ENCODE measurements around the gene RPS21.

RPS21 gene

GRCh38 chr20:62394248-62395245, 7.6 kb downstream of the RPS21 start:
- H3K4me2 ChIP-seq (ENCODE audit: low read length): no peak overlapping the region
- peaks cover 2% of the 10 kb centered on the region for H3K79me2 ChIP-seq (ENCODE audit: control insufficient read depth, low read length)
- no peaks in the 10 kb centered on the region; the same call in 1 of the 2 replicates for H3K9me3 ChIP-seq (ENCODE audit: control insufficient read depth, insufficient read depth, low read length)
- H3F3A ChIP-seq (ENCODE audit: control insufficient read depth, insufficient read depth): peaks cover 12% of the 10 kb centered on the region
- no peak overlapping the region for H3K27ac ChIP-seq (ENCODE audit: low read depth, low read length)
- no peak for TF ChIP-seq CTCF (IDR thresholded peaks at IDR 0.05; ENCODE audit: low read depth, low read length, poor library complexity, severe bottlenecking)
- H4K20me1 ChIP-seq (ENCODE audit: control insufficient read depth, insufficient read depth, low read depth, low read length): no peaks in the 10 kb centered on the region
- H3K4me1 ChIP-seq (ENCODE audit: control insufficient read depth, low read length): no peaks in the 10 kb centered on the region
- peaks cover 23% of the 10 kb centered on the region for H3K36me3 ChIP-seq (ENCODE audit: control insufficient read depth, low read length)
- H3K4me3 ChIP-seq (ENCODE audit: low read length): no peak overlapping the region
- H3K27me3 ChIP-seq (ENCODE audit: control insufficient read depth, low read length): no peaks in the 10 kb centered on the region
- no peaks in the 10 kb centered on the region for H3K9me2 ChIP-seq (replicated peaks; ENCODE audit: control insufficient read depth, low read length)

GRCh38 chr20:62395311-62396242, 8.7 kb downstream of the RPS21 start:
- Histone ChIP-seq H3F3A (ENCODE audit: control insufficient read depth, insufficient read depth) (peaks cover 1% of the 10 kb centered on the region), H3K9me2 (replicated peaks; ENCODE audit: control insufficient read depth, low read length) (no peaks in the 10 kb centered on the region), H3K27ac (ENCODE audit: low read depth, low read length) (no peak overlapping the region), H3K36me3 (ENCODE audit: control insufficient read depth, low read length) (peaks cover 21% of the 10 kb centered on the region), H3K9me3 (ENCODE audit: control insufficient read depth, insufficient read depth, low read length) (no peaks in the 10 kb centered on the region; the same call in 1 of the 2 replicates), H4K20me1 (ENCODE audit: control insufficient read depth, insufficient read depth, low read depth, low read length) (no peaks in the 10 kb centered on the region), H3K4me3 (ENCODE audit: low read length) (no peak overlapping the region), H3K27me3 (ENCODE audit: control insufficient read depth, low read length) (no peaks in the 10 kb centered on the region), H3K4me2 (ENCODE audit: low read length) (no peak overlapping the region), H3K79me2 (ENCODE audit: control insufficient read depth, low read length) (no peaks in the 10 kb centered on the region), H3K4me1 (ENCODE audit: control insufficient read depth, low read length) (no peaks in the 10 kb centered on the region)
- TF ChIP-seq CTCF (IDR thresholded peaks at IDR 0.05; ENCODE audit: low read depth, low read length, poor library complexity, severe bottlenecking): no peak
- no peak for TF ChIP-seq EZH2phosphoT487 (IDR thresholded peaks at IDR 0.05; ENCODE audit: borderline replicate concordance, low read length)

- H4K20me1 ChIP-seq (ENCODE audit: control insufficient read depth, insufficient read depth, low read depth, low read length): no peaks in the 10 kb centered on the region
- TF ChIP-seq EZH2phosphoT487 (IDR thresholded peaks at IDR 0.05; ENCODE audit: borderline replicate concordance, low read length) (no peak), CTCF (IDR thresholded peaks at IDR 0.05; ENCODE audit: low read depth, low read length, poor library complexity, severe bottlenecking) (no peak)
Measured at GRCh38 chr20:62396367-62397239, 9.7 kb downstream of the RPS21 start.

More at GRCh38 chr20:62396367-62397239, 9.7 kb downstream of the RPS21 start:
- Histone ChIP-seq H3K9me3 (ENCODE audit: control insufficient read depth, insufficient read depth, low read length) (no peaks in the 10 kb centered on the region; the same call in 1 of the 2 replicates), H3K27me3 (ENCODE audit: control insufficient read depth, low read length) (no peaks in the 10 kb centered on the region), H3K9me2 (replicated peaks; ENCODE audit: control insufficient read depth, low read length) (no peaks in the 10 kb centered on the region), H3F3A (ENCODE audit: control insufficient read depth, insufficient read depth) (no peaks in the 10 kb centered on the region), H3K4me2 (ENCODE audit: low read length) (no peak overlapping the region), H3K4me3 (ENCODE audit: low read length) (no peak overlapping the region), H3K36me3 (ENCODE audit: control insufficient read depth, low read length) (peaks cover 21% of the 10 kb centered on the region), H3K79me2 (ENCODE audit: control insufficient read depth, low read length) (peaks cover 4% of the 10 kb centered on the region; the same call in 1 of the 2 replicates), H3K27ac (ENCODE audit: low read depth, low read length) (no peak overlapping the region), H3K4me1 (ENCODE audit: control insufficient read depth, low read length) (no peaks in the 10 kb centered on the region)
